HepG2 (cell line): ENCODE results near the gene GJB2. TPM values are rescaled to one million over a fixed set of nuclear protein-coding genes. Genes with fewer than 3 reads are reported as not detected.

ENCODE experiments used
- ARNT ChIP-seq: fragments of 450-650 bp; IDR thresholded peaks from 2 replicates; pipeline ENCODE4 v1.6.1; 2017
- ASH2L ChIP-seq: fragments of 300-600, 200-600 bp; sonication (generic); IDR thresholded peaks from 2 replicates; pipeline ENCODE4 v1.7.0; 2017; ENCODE audit warnings: low read depth, mild to moderate bottlenecking, moderate library complexity, mixed read lengths, low read length; ENCODE audit not compliant: insufficient read length
- ATRX ChIP-seq: sonication (generic); formaldehyde crosslinking; IDR thresholded peaks from 2 replicates; pipeline ENCODE4 v1.4.0; 2020; ENCODE audit warnings: missing genetic modification reagents, borderline replicate concordance
- EZH2 ChIP-seq: conservative IDR thresholded peaks from 2 replicates; pipeline ENCODE4 v1.6.1; 2012; ENCODE audit warnings: mild to moderate bottlenecking, low read depth, low read length, moderate library complexity
- HMGXB4 ChIP-seq, 2 experiments: sonication (generic) in 1 of 2; formaldehyde crosslinking in 1 of 2; IDR thresholded peaks; 2 replicates each; pipeline versions ENCODE4 v1.4.0 to v1.6.1; 2018 to 2020; ENCODE audit warnings: missing genetic modification reagents in 2 of 2, borderline replicate concordance in 1 of 2, low read depth in 1 of 2, mild to moderate bottlenecking in 1 of 2, missing biosample characterization in 1 of 2
- ISL2 ChIP-seq: sonication (generic); formaldehyde crosslinking; IDR thresholded peaks from 2 replicates; pipeline ENCODE4 v1.5.0; 2020; ENCODE audit warnings: missing genetic modification reagents
- MBNL3 ChIP-seq: fragments of 250-450 bp; sonication (Bioruptor Pico); conservative IDR thresholded peaks from 2 replicates; pipeline ENCODE4 v1.8.0; 2022; ENCODE audit warnings: mild to moderate bottlenecking, inconsistent platforms
- MZF1 ChIP-seq: sonication (generic); formaldehyde crosslinking; IDR thresholded peaks from 2 replicates; pipeline ENCODE4 v1.8.1; 2023; ENCODE audit warnings: mild to moderate bottlenecking, missing genetic modification reagents, borderline replicate concordance
- PHF8 ChIP-seq: sonication (generic); formaldehyde crosslinking; IDR thresholded peaks from 2 replicates; pipeline ENCODE4 v1.5.0; 2020; ENCODE audit warnings: missing genetic modification reagents
- RARG ChIP-seq: sonication (generic); formaldehyde crosslinking; IDR thresholded peaks from 2 replicates; pipeline ENCODE4 v1.4.0; 2020; ENCODE audit warnings: low read depth, mild to moderate bottlenecking, missing genetic modification reagents
- STAG1 ChIP-seq: sonication (generic); formaldehyde crosslinking; IDR thresholded peaks from 2 replicates; pipeline ENCODE4 v1.4.0; 2020; ENCODE audit warnings: missing genetic modification reagents
- THAP11 ChIP-seq: IDR thresholded peaks from 2 replicates; pipeline ENCODE4 v1.6.1; 2016; ENCODE audit warnings: missing biosample characterization, missing genetic modification reagents
- TP53 ChIP-seq: sonication (generic); formaldehyde crosslinking; conservative IDR thresholded peaks from 2 replicates; pipeline ENCODE4 v1.4.0; 2020; ENCODE audit warnings: missing genetic modification reagents
- ZFP36L2 ChIP-seq: sonication (generic); formaldehyde crosslinking; IDR thresholded peaks from 2 replicates; pipeline ENCODE4 v1.4.0; 2020; ENCODE audit warnings: missing genetic modification reagents
- ZNF512B ChIP-seq: sonication (generic); formaldehyde crosslinking; IDR thresholded peaks from 2 replicates; pipeline ENCODE4 v1.5.1; 2020; ENCODE audit warnings: missing genetic modification reagents, mild to moderate bottlenecking, borderline replicate concordance
- ZNF569 ChIP-seq: sonication (generic); formaldehyde crosslinking; IDR thresholded peaks from 2 replicates; pipeline ENCODE4 v1.5.0; 2020; ENCODE audit warnings: mild to moderate bottlenecking, missing genetic modification reagents, moderate library complexity, borderline replicate concordance
- ZNF777 ChIP-seq: sonication (generic); formaldehyde crosslinking; IDR thresholded peaks from 2 replicates; pipeline ENCODE4 v1.4.0; 2020; ENCODE audit warnings: missing genetic modification reagents
- polyA plus RNA-seq, 8 experiments: library from polyadenylated mRNA; depleted of rRNA in 3 of 8; stranded (reverse) in 7 of 8; unstranded in 1 of 8; fragments of >200 nt; fragmentation: Illumina TruSeq in 4 of 8; extraction: Trizol in 4 of 8; gene quantifications; 2 replicates each; pipeline versions ENCODE4 v1.2.1 to v1.2.3, GENCODE V29; 2011 to 2016; ENCODE audit warnings: low read depth in 4 of 8, missing spikeins in 1 of 8, mixed read lengths in 1 of 8; ENCODE audit not compliant: insufficient read depth in 1 of 8
- total RNA-seq, 5 experiments: library from RNA; depleted of rRNA; stranded (reverse); fragments of >200 nt; fragmentation: Illumina TruSeq; extraction: Trizol; gene quantifications; 2 replicates each; pipeline ENCODE4 v1.2.3, GENCODE V29; 2016; ENCODE audit warnings: low read depth in 1 of 5
- TF ChIP-seq, protein P1 (sequence below): sonication (generic); formaldehyde crosslinking; IDR thresholded peaks from 2 replicates; pipeline ENCODE4 v1.5.1; 2020; ENCODE audit warnings: mild to moderate bottlenecking, missing genetic modification reagents, borderline replicate concordance

GJB2 gene
- total and polyA plus RNA-seq, 2 of the 13 experiments (the other 11 are each of a cell fraction or from before 2014, with no cell fraction given) = 0.15 to 0.18 TPM

DNA sequence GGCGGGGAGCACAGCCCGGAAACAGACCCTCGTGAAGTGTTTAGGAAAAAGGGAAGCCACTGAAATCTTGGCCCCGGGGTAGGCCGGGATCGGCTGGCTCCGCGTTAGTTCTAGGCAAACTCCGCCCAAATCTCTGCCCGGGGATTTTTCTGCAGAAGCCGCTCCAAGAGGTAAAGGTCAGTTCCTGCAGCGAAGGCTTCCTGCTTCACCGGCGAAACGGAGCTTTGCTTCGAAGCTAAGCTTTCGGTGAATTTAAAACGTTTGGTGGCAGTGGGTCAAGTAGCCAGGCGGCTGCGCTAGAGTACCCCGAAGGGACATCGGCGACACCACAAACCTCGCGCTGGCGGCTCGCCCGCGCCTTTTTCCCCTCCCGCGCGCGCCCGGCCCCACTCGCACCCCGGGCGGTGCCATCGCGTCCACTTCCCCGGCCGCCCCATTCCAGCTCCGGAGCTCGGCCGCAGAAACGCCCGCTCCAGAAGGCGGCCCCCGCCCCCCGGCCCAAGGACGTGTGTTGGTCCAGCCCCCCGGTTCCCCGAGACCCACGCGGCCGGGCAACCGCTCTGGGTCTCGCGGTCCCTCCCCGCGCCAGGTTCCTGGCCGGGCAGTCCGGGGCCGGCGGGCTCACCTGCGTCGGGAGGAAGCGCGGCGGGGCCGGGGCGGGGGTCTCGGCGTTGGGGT, 441 bp downstream of the GJB2 start (continued):
- TF ChIP-seq MBNL3 (CRISPR knock-in tag) (no peak), TP53 (CRISPR knock-in tag) (no peak), ZFP36L2 (no peak), ISL2 (CRISPR knock-in tag) (0 out of 2 replicates have a peak, but pooled peaks have one; percentile 23), EZH2 (0 out of 2 replicates have a peak, but pooled peaks have one; percentile 84), ARNT (no peak), THAP11 (CRISPR knock-in tag) (no peak), PHF8 (CRISPR knock-in tag) (0 out of 2 replicates have a peak, but pooled peaks have one; percentile 11), ZNF777 (CRISPR knock-in tag) (0 out of 2 replicates have a peak, but pooled peaks have one; percentile 53), RARG (no peak), MZF1 (no peak), HMGXB4 (CRISPR knock-in tag; IDR thresholded peaks at IDR 0.05; ENCODE audit: borderline replicate concordance in 1 of 2, low read depth in 1 of 2) (0 out of 4 replicates have a peak, but pooled peaks of 1 of the 2 experiments have one; percentile 17), STAG1 (no peak), ASH2L (peak; percentile 18), ZNF569 (CRISPR knock-in tag) (no peak), ATRX (CRISPR knock-in tag) (no peak), ZNF512B (CRISPR knock-in tag) (no peak)
- TF ChIP-seq, protein P1, sequence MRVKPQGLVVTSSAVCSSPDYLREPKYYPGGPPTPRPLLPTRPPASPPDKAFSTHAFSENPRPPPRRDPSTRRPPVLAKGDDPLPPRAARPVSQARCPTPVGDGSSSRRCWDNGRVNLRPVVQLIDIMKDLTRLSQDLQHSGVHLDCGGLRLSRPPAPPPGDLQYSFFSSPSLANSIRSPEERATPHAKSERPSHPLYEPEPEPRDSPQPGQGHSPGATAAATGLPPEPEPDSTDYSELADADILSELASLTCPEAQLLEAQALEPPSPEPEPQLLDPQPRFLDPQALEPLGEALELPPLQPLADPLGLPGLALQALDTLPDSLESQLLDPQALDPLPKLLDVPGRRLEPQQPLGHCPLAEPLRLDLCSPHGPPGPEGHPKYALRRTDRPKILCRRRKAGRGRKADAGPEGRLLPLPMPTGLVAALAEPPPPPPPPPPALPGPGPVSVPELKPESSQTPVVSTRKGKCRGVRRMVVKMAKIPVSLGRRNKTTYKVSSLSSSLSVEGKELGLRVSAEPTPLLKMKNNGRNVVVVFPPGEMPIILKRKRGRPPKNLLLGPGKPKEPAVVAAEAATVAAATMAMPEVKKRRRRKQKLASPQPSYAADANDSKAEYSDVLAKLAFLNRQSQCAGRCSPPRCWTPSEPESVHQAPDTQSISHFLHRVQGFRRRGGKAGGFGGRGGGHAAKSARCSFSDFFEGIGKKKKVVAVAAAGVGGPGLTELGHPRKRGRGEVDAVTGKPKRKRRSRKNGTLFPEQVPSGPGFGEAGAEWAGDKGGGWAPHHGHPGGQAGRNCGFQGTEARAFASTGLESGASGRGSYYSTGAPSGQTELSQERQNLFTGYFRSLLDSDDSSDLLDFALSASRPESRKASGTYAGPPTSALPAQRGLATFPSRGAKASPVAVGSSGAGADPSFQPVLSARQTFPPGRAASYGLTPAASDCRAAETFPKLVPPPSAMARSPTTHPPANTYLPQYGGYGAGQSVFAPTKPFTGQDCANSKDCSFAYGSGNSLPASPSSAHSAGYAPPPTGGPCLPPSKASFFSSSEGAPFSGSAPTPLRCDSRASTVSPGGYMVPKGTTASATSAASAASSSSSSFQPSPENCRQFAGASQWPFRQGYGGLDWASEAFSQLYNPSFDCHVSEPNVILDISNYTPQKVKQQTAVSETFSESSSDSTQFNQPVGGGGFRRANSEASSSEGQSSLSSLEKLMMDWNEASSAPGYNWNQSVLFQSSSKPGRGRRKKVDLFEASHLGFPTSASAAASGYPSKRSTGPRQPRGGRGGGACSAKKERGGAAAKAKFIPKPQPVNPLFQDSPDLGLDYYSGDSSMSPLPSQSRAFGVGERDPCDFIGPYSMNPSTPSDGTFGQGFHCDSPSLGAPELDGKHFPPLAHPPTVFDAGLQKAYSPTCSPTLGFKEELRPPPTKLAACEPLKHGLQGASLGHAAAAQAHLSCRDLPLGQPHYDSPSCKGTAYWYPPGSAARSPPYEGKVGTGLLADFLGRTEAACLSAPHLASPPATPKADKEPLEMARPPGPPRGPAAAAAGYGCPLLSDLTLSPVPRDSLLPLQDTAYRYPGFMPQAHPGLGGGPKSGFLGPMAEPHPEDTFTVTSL (CRISPR knock-in tag) = 0 out of 2 replicates have a peak, but pooled peaks have one; percentile 19
